IMR-90 (cell line): Measurements from ENCODE around the gene OSBP2. TPM values are rescaled to one million over a fixed set of nuclear protein-coding genes. Genes with fewer than 3 reads are reported as not detected.

Experiments used
- ATAC-seq: fragments of 200-7000 bp; cut with Tn5 transposase; 2 replicates; pipeline ENCODE4 v1.9.1; 2020; ENCODE audit warnings: low read depth, mild to moderate bottlenecking, moderate library complexity
- BruUV-seq: library from RNA; stranded (reverse); fragments of 400-500 nt; replicated peaks from 2 replicates; lab custom pipeline; 2021; lab: Mats Ljungman, UMichigan
- CTCF ChIA-PET: fragments of 300-600 bp; formaldehyde crosslinking; extraction: SDS; loops from one replicate; lab custom pipeline; 2021; ENCODE audit warnings: antibody characterized with exemption; lab: Yijun Ruan, JAX
- POLR2A ChIA-PET: fragments of 300-600 bp; sonication (Branson Sonifier 250); formaldehyde crosslinking; loops from one replicate; lab custom pipeline; 2022; ENCODE audit warnings: antibody characterized with exemption; ENCODE audit not compliant: unreplicated experiment; lab: Charles Lee
- DNase-seq: peaks from one replicate; pipeline ENCODE4 v3.0.0; 2013
- H2AFZ ChIP-seq: replicated peaks from 2 replicates; pipeline ENCODE3; 2013; ENCODE audit warnings: low read length, mild to moderate bottlenecking; ENCODE audit not compliant: poor library complexity
- H2AK5ac ChIP-seq: 2 replicates; pipeline ENCODE4 v1.6.1; 2013; ENCODE audit warnings: low read depth, low read length, inconsistent platforms
- H2AK9ac ChIP-seq: replicated peaks from 2 replicates; pipeline ENCODE3; 2013; ENCODE audit warnings: mild to moderate bottlenecking, low read depth, low read length, moderate library complexity; ENCODE audit not compliant: poor library complexity
- H2BK120ac ChIP-seq: 2 replicates; pipeline ENCODE4 v1.6.1; 2013; ENCODE audit warnings: low read depth, low read length, inconsistent platforms
- H2BK15ac ChIP-seq: 3 replicates; pipeline ENCODE4 v1.6.1; 2013; ENCODE audit warnings: low read depth, low read length, inconsistent platforms
- H2BK20ac ChIP-seq: 2 replicates; pipeline ENCODE4 v1.6.1; 2013; ENCODE audit warnings: low read depth, mild to moderate bottlenecking, inconsistent platforms, low read length, moderate library complexity
- H2BK5ac ChIP-seq: 2 replicates; pipeline ENCODE4 v1.6.1; 2013; ENCODE audit warnings: mild to moderate bottlenecking, low read depth, low read length, inconsistent platforms; ENCODE audit not compliant: poor library complexity, severe bottlenecking
- H3K14ac ChIP-seq: replicated peaks from 2 replicates; pipeline ENCODE4 v1.6.1; 2013; ENCODE audit warnings: low read depth, low read length, inconsistent platforms
- H3K18ac ChIP-seq: 2 replicates; pipeline ENCODE4 v1.6.1; 2013; ENCODE audit warnings: low read depth, low read length, control low read depth
- H3K23ac ChIP-seq: 2 replicates; pipeline ENCODE4 v1.6.1; 2013; ENCODE audit warnings: low read depth, low read length, inconsistent platforms
- H3K27ac ChIP-seq: 2 replicates; pipeline ENCODE4 v1.5.1; 2013; ENCODE audit warnings: mild to moderate bottlenecking, control low read depth, low read length; ENCODE audit not compliant: insufficient read depth
- H3K27me3 ChIP-seq: 2 replicates; pipeline ENCODE4 v1.6.1; 2013; ENCODE audit warnings: low read length; ENCODE audit not compliant: control insufficient read depth, insufficient read depth
- H3K36me3 ChIP-seq: 2 replicates; pipeline ENCODE4 v1.6.1; 2013; ENCODE audit warnings: low read length, mixed read lengths; ENCODE audit not compliant: control insufficient read depth, insufficient read depth
- H3K4ac ChIP-seq: 2 replicates; pipeline ENCODE4 v1.6.1; 2013; ENCODE audit warnings: low read depth, low read length, inconsistent platforms
- H3K4me1 ChIP-seq: 2 replicates; pipeline ENCODE4 v1.6.1; 2013; ENCODE audit warnings: low read length, mixed read lengths; ENCODE audit not compliant: control insufficient read depth, insufficient read depth
- H3K4me2 ChIP-seq: 2 replicates; pipeline ENCODE4 v1.6.1; 2013; ENCODE audit warnings: low read depth, mild to moderate bottlenecking, control low read depth, low read length, moderate library complexity
- H3K4me3 ChIP-seq: 2 replicates; pipeline ENCODE4 v1.5.1; 2013; ENCODE audit warnings: low read depth, mild to moderate bottlenecking, control low read depth, low read length, moderate library complexity; ENCODE audit not compliant: insufficient read depth
- H3K56ac ChIP-seq: 2 replicates; pipeline ENCODE4 v1.6.1; 2013; ENCODE audit warnings: low read length, inconsistent platforms; ENCODE audit not compliant: insufficient read depth; ENCODE audit errors: extremely low read depth
- H3K79me1 ChIP-seq, 2 experiments: 2 replicates each; pipeline ENCODE4 v1.6.1; 2013; ENCODE audit warnings: low read length in 2 of 2, inconsistent platforms in 1 of 2, low read depth in 1 of 2
- H3K9ac ChIP-seq: 2 replicates; pipeline ENCODE4 v1.6.1; 2013; ENCODE audit warnings: low read depth, low read length, control low read depth
- H3K9me1 ChIP-seq: 2 replicates; pipeline ENCODE4 v1.6.1; 2013; ENCODE audit warnings: low read length, inconsistent platforms; ENCODE audit not compliant: insufficient read depth
- H3K9me3 ChIP-seq: 2 replicates; pipeline ENCODE4 v1.6.1; 2013; ENCODE audit warnings: low read length; ENCODE audit not compliant: control insufficient read depth, insufficient read depth
- H4K20me1 ChIP-seq: 2 replicates; pipeline ENCODE4 v1.6.1; 2013; ENCODE audit warnings: low read length, inconsistent platforms; ENCODE audit not compliant: insufficient read depth
- H4K5ac ChIP-seq: 2 replicates; pipeline ENCODE4 v1.6.1; 2013; ENCODE audit warnings: mild to moderate bottlenecking, low read depth, low read length, control low read depth
- H4K8ac ChIP-seq, 2 experiments: 2 replicates each; pipeline ENCODE4 v1.6.1; 2013; ENCODE audit warnings: low read depth in 2 of 2, low read length in 2 of 2, control low read depth in 1 of 2, inconsistent platforms in 1 of 2
- H4K91ac ChIP-seq: 2 replicates; pipeline ENCODE4 v1.6.1; 2013; ENCODE audit warnings: low read depth, low read length, inconsistent platforms; ENCODE audit not compliant: insufficient read depth
- CEBPB ChIP-seq: IDR thresholded peaks from 2 replicates; pipeline ENCODE4 v1.6.1; 2012; ENCODE audit warnings: low read depth, low read length, improper control_type of control experiment
- CHD1 ChIP-seq: IDR thresholded peaks from 2 replicates; pipeline ENCODE4 v1.6.1; 2012; ENCODE audit warnings: low read depth, low read length, improper control_type of control experiment
- FOS ChIP-seq: fragments of 150-350 bp; IDR thresholded peaks from 2 replicates; pipeline ENCODE4 v1.6.1; 2016; ENCODE audit warnings: low read depth, low read length
- MAFK ChIP-seq: IDR thresholded peaks from 2 replicates; pipeline ENCODE4 v1.6.1; 2012; ENCODE audit warnings: low read depth, low read length, improper control_type of control experiment
- MAZ ChIP-seq: IDR thresholded peaks from 2 replicates; pipeline ENCODE4 v1.6.1; 2012; ENCODE audit warnings: low read depth, mild to moderate bottlenecking, low read length, improper control_type of control experiment, moderate library complexity, borderline replicate concordance
- MXI1 ChIP-seq: IDR thresholded peaks from 2 replicates; pipeline ENCODE4 v1.6.1; 2012; ENCODE audit warnings: low read depth, mild to moderate bottlenecking, low read length, moderate library complexity, borderline replicate concordance
- NFE2L2 ChIP-seq: fragments of 150-350 bp; IDR thresholded peaks from 2 replicates; pipeline ENCODE4 v1.6.1; 2016; ENCODE audit warnings: low read depth, mild to moderate bottlenecking, low read length
- POLR2A ChIP-seq: IDR thresholded peaks from 2 replicates; pipeline ENCODE4 v1.6.1; 2012; ENCODE audit warnings: mild to moderate bottlenecking, low read depth, low read length
- RAD21 ChIP-seq: IDR thresholded peaks from 2 replicates; pipeline ENCODE4 v1.6.1; 2012; ENCODE audit warnings: low read length, improper control_type of control experiment
- RCOR1 ChIP-seq: IDR thresholded peaks from 2 replicates; pipeline ENCODE4 v1.6.1; 2012; ENCODE audit warnings: mild to moderate bottlenecking, low read length, improper control_type of control experiment; ENCODE audit not compliant: insufficient replicate concordance
- RFX5 ChIP-seq: IDR thresholded peaks from 2 replicates; pipeline ENCODE4 v1.8.0; 2012; ENCODE audit warnings: low read depth, mild to moderate bottlenecking, low read length, moderate library complexity
- USF2 ChIP-seq: fragments of 150-350 bp; IDR thresholded peaks from 2 replicates; pipeline ENCODE4 v1.6.1; 2017; ENCODE audit warnings: mild to moderate bottlenecking, antibody characterized with exemption, low read length, low read depth
- WGBS, 2 experiments: methylation state at CpG; one replicate each; pipeline versions ENCODE4 v1.1.5 to v1.1.7; 2013; ENCODE audit warnings: missing lambda C conversion rate in 2 of 2; ENCODE audit not compliant: insufficient read length in 1 of 2; ENCODE audit errors: extremely low coverage in 2 of 2; 5-methylcytosine and 5-hydroxymethylcytosine counted together
- dilution Hi-C: fragments of 300-500 bp; cut with HindIII; formaldehyde crosslinking; loops from one replicate; pipeline ENCODE4 v1.14.3; 2018; ENCODE audit warnings: low sequenced_read_pairs; ENCODE audit not compliant: unreplicated experiment
- in situ Hi-C: fragments of 300-500 bp; cut with MboI; formaldehyde crosslinking; loops from 3 replicates; pipeline ENCODE4 v1.14.3; 2019; ENCODE audit warnings: low sequenced_read_pairs, inconsistent platforms, mixed read lengths
- intact Hi-C: fragments of 100-400 bp; cut with micrococcal nuclease; formaldehyde crosslinking; loops from 2 replicates; pipeline ENCODE4 v1.10.0; 2022
- polyA plus RNA-seq, 3 experiments: library from polyadenylated mRNA; depleted of rRNA; stranded (reverse); fragments of >200 nt; gene quantifications; 2 replicates each; pipeline ENCODE4 v1.2.3, GENCODE V29; 2012; ENCODE audit warnings: low replicate concordance in 1 of 3
- total RNA-seq: library from RNA; depleted of rRNA; stranded (reverse); fragments of >200 nt; gene quantifications from 2 replicates; pipeline ENCODE4 v1.2.3, GENCODE V29; 2012
- TF ChIP-seq, protein P1 (sequence below): fragments of 150-350 bp; IDR thresholded peaks from 2 replicates; pipeline ENCODE4 v1.6.1; 2016; ENCODE audit warnings: low read depth, mild to moderate bottlenecking, low read length, moderate library complexity, borderline replicate concordance
- TF ChIP-seq, protein P2 (sequence below): conservative IDR thresholded peaks from 2 replicates; pipeline ENCODE4 v1.5.1; 2012; ENCODE audit warnings: mild to moderate bottlenecking, low read depth, low read length, improper control_type of control experiment

The OSBP2 gene
- total and polyA plus RNA-seq, 2 of the 4 experiments (the other 2 are of a cell fraction), result 1.8 to 2.2 TPM

DNA sequence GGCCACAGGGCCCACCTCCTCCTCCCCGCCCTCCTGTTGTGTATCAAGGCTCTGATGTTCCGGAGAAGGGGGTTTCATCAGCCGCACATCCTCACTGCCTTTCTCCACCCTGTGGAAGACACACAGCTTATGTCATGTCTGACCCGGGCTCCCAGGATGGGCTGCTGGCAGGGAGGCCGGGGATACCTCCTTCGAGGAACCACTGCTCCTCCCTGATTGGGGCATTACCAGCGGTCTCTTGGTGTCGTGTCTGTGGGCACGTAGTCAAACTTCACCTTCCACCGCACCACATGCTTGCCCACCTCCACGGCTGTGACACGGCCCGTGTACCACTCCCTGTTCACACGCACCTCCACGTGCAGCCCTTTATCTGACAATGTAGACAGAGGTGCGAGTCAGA, 238.0 kb downstream of the OSBP2 start:
- no peaks in the 10 kb centered on the region for H3K27me3 ChIP-seq
- H2AFZ ChIP-seq, result no peak overlapping the region
- in situ Hi-C loops (no loop called here), dilution Hi-C loops (no loop called here), intact Hi-C loops (no loop called here)
- H2BK120ac ChIP-seq, result no peak overlapping the region
- peaks cover 0 to 8% of the 10 kb centered on the region in 2 experiments; a peak in 3 of 4 replicates for H3K79me1 ChIP-seq
- TF ChIP-seq, protein P1, sequence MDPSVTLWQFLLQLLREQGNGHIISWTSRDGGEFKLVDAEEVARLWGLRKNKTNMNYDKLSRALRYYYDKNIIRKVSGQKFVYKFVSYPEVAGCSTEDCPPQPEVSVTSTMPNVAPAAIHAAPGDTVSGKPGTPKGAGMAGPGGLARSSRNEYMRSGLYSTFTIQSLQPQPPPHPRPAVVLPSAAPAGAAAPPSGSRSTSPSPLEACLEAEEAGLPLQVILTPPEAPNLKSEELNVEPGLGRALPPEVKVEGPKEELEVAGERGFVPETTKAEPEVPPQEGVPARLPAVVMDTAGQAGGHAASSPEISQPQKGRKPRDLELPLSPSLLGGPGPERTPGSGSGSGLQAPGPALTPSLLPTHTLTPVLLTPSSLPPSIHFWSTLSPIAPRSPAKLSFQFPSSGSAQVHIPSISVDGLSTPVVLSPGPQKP, result no peak
- TF ChIP-seq CHD1 (no peak), CEBPB (no peak), NFE2L2 (no peak), MAZ (no peak), FOS (no peak), RCOR1 (no peak), RFX5 (no peak), MAFK (no peak), POLR2A (no peak), MXI1 (no peak), RAD21 (no peak), USF2 (no peak)
- TF ChIP-seq, protein P2, sequence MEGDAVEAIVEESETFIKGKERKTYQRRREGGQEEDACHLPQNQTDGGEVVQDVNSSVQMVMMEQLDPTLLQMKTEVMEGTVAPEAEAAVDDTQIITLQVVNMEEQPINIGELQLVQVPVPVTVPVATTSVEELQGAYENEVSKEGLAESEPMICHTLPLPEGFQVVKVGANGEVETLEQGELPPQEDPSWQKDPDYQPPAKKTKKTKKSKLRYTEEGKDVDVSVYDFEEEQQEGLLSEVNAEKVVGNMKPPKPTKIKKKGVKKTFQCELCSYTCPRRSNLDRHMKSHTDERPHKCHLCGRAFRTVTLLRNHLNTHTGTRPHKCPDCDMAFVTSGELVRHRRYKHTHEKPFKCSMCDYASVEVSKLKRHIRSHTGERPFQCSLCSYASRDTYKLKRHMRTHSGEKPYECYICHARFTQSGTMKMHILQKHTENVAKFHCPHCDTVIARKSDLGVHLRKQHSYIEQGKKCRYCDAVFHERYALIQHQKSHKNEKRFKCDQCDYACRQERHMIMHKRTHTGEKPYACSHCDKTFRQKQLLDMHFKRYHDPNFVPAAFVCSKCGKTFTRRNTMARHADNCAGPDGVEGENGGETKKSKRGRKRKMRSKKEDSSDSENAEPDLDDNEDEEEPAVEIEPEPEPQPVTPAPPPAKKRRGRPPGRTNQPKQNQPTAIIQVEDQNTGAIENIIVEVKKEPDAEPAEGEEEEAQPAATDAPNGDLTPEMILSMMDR, result no peak
- peaks cover 5% of the 10 kb centered on the region; the same call in 1 of the 2 replicates for H4K20me1 ChIP-seq
- no peak overlapping the region for H3K9ac ChIP-seq
- H3K23ac ChIP-seq, result no peak overlapping the region
- no peak overlapping the region for H3K27ac ChIP-seq
- H3K36me3 ChIP-seq, result peaks cover 82% of the 10 kb centered on the region
- no peak overlapping the region for H3K56ac ChIP-seq
- H3K4me1 ChIP-seq, result no peaks in the 10 kb centered on the region
- BruUV-seq, result no TSS peak
- ChIA-PET CTCF (no interaction called here), POLR2A (no interaction called here)
- no peak overlapping the region for H2AK5ac ChIP-seq
- WGBS, 2 experiments, result 100% methylated on average over 4 of the region's 16 CpGs; no CpG with 5 or more reads in 1 of the 2 experiments
- H4K91ac ChIP-seq, result no peak overlapping the region
- H3K4ac ChIP-seq, result no peak overlapping the region
- no peak overlapping the region for H4K5ac ChIP-seq
- no peak overlapping the region for H3K18ac ChIP-seq
- H2BK15ac ChIP-seq, result no peak overlapping the region
- H3K9me1 ChIP-seq, result no peaks in the 10 kb centered on the region
- H3K14ac ChIP-seq, result no peak overlapping the region
- H4K8ac ChIP-seq, result no peak overlapping the region
- no peaks in the 10 kb centered on the region for H3K9me3 ChIP-seq
- DNase-seq, result no peak
- H2BK20ac ChIP-seq, result no peak overlapping the region
- no peak overlapping the region for H2BK5ac ChIP-seq
- no peak for ATAC-seq
- H2AK9ac ChIP-seq, result no peak overlapping the region
- no peak overlapping the region for H3K4me3 ChIP-seq
- no peak overlapping the region for H3K4me2 ChIP-seq
